ENCODE data around the gene SLC2A13. TPM values are rescaled to one million over a fixed set of nuclear protein-coding genes. Genes with fewer than 3 reads are reported as not detected.
A peak's percentile ranks its signal among the peaks of the same experiment; 100 is the strongest.

Gene SLC2A13
- total RNA-seq, 4 donors from 2014 or later = 1.4 to 2.8 (median 2.3) TPM

- TF ChIP-seq CTCF (IDR thresholded peaks at IDR 0.05 in 4 of 5, conservative IDR thresholded peaks at IDR 0.05 in 1 of 5) (no peak), POLR2A (IDR thresholded peaks at IDR 0.05) (no peak)
Observed at GRCh38 chr12:40149673-40150260, 43.9 kb upstream of the SLC2A13 start.

GRCh38 chr12:40146800-40147797, 41.2 kb upstream of the SLC2A13 start:
- intact Hi-C loops (cut with DNase I; ENCODE audit: low total_unique reads) = no loop called here
- no peak overlapping the region for H3K27ac ChIP-seq
- in situ Hi-C loops (cut with MboI; ENCODE audit: low sequenced_read_pairs in 4 of 4) = no loop called here
- H3K9me3 ChIP-seq = no peaks in the 10 kb centered on the region
- H3K27me3 ChIP-seq = no peaks in the 10 kb centered on the region
- TF ChIP-seq POLR2A (IDR thresholded peaks at IDR 0.05) (no peak), CTCF (IDR thresholded peaks at IDR 0.05 in 4 of 5, conservative IDR thresholded peaks at IDR 0.05 in 1 of 5) (no peak)
- H3K4me1 ChIP-seq = no peaks in the 10 kb centered on the region
- H3K36me3 ChIP-seq = no peaks in the 10 kb centered on the region
- ATAC-seq (no peak), DNase-seq (no peak)
- no peak overlapping the region for H3K4me3 ChIP-seq

More at GRCh38 chr12:40149673-40150260, 43.9 kb upstream of the SLC2A13 start:
- Histone ChIP-seq H3K4me1 (no peaks in the 10 kb centered on the region), H3K9me3 (no peaks in the 10 kb centered on the region), H3K4me3 (no peak overlapping the region), H3K27me3 (no peaks in the 10 kb centered on the region), H3K27ac (no peak overlapping the region), H3K36me3 (no peaks in the 10 kb centered on the region)
- DNase-seq (no peak), ATAC-seq (no peak)
- in situ Hi-C loops (cut with MboI; ENCODE audit: low sequenced_read_pairs in 4 of 4) = loop anchor here in 1 of 4 donors (10.0 kb wide), 2 partner anchors 75 to 165 kb away; partner anchors contain the start of gene LRRK2
- intact Hi-C loops (cut with DNase I; ENCODE audit: low total_unique reads) = no loop called here

GRCh38 chr12:40145896-40146295, 40.0 kb upstream of the SLC2A13 start:
- Histone ChIP-seq H3K36me3 (no peaks in the 10 kb centered on the region), H3K9me3 (no peaks in the 10 kb centered on the region), H3K4me1 (no peaks in the 10 kb centered on the region), H3K4me3 (no peak overlapping the region), H3K27me3 (no peaks in the 10 kb centered on the region), H3K27ac (no peak overlapping the region)
- DNase-seq = no peak
- no peak for ATAC-seq
- in situ Hi-C loops (cut with MboI; ENCODE audit: low sequenced_read_pairs in 4 of 4) (no loop called here), intact Hi-C loops (cut with DNase I; ENCODE audit: low total_unique reads) (no loop called here)
- TF ChIP-seq POLR2A (IDR thresholded peaks at IDR 0.05) = no peak
- TF ChIP-seq CTCF (IDR thresholded peaks at IDR 0.05 in 4 of 5, conservative IDR thresholded peaks at IDR 0.05 in 1 of 5) = no peak

GRCh38 chr12:40144023-40144422, 38.1 kb upstream of the SLC2A13 start:
- H3K4me1 ChIP-seq = no peaks in the 10 kb centered on the region
- no peak overlapping the region for H3K4me3 ChIP-seq
- no peaks in the 10 kb centered on the region for H3K9me3 ChIP-seq
- no peak overlapping the region for H3K27ac ChIP-seq
- DNase-seq (peak in 1 of 2 donors; percentile 20), ATAC-seq (no peak)
- no peak for TF ChIP-seq POLR2A (IDR thresholded peaks at IDR 0.05)
- TF ChIP-seq CTCF (IDR thresholded peaks at IDR 0.05 in 4 of 5, conservative IDR thresholded peaks at IDR 0.05 in 1 of 5) = no peak
- in situ Hi-C loops (cut with MboI; ENCODE audit: low sequenced_read_pairs in 4 of 4) (no loop called here), intact Hi-C loops (cut with DNase I; ENCODE audit: low total_unique reads) (no loop called here)
- H3K36me3 ChIP-seq = no peaks in the 10 kb centered on the region
- no peaks in the 10 kb centered on the region for H3K27me3 ChIP-seq
